Measurements from ENCODE around the gene HELZ. TPM values are rescaled to one million over a fixed set of nuclear protein-coding genes. Genes with fewer than 3 reads are reported as not detected.

Gene HELZ
- total RNA-seq, 1 donor from 2014 or later: 53.4 TPM

DNA sequence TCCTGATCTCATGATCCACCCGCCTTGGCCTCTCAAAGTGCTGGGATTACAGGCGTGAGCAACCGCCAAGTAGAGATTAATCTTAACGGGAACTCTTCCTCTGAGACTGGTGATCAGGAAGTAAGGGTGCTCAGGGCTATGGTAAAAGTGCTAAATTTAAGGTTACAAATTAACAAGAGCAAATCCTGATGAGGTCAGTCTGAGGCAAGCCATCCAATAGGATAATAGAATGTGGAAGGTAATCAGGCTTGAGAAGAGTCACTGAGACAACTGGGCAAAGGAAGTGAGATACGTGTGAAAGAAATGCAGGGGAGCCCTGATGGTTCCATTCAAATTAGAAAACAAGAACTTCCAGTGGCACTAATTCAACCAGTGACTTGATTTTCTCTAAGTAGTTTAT is 131.5 kb downstream of the HELZ start:
- DNase-seq (ENCODE audit: low read depth) (no peak), FAIRE-seq (no peak)
- peaks cover 2% of the 10 kb centered on the region for H3K4me1 Mint-ChIP-seq (ENCODE audit: low read depth, unreplicated experiment)
- no peak overlapping the region for H3K27ac Mint-ChIP-seq (ENCODE audit: unreplicated experiment)
- Histone ChIP-seq H2AFZ (ENCODE audit: low read depth, low read length) (no peak overlapping the region), H3K79me2 (ENCODE audit: insufficient read depth, low read length) (peaks cover 4% of the 10 kb centered on the region), H4K20me1 (ENCODE audit: insufficient read depth, low read length) (no peaks in the 10 kb centered on the region), H3K9me3 (ENCODE audit: insufficient read depth, low read depth, low read length) (no peaks in the 10 kb centered on the region), H3K36me3 (ENCODE audit: insufficient read depth, low read length) (peaks cover 13% of the 10 kb centered on the region), H3K9ac (ENCODE audit: low read length) (no peak overlapping the region), H3K4me3 (ENCODE audit: insufficient read depth, low read depth, low read length) (no peak overlapping the region), H3K27me3 (ENCODE audit: insufficient read depth, low read length) (no peaks in the 10 kb centered on the region), H3K4me2 (ENCODE audit: low read length) (no peak overlapping the region), H3K4me1 (ENCODE audit: insufficient read depth, low read length) (no peaks in the 10 kb centered on the region), H3K27ac (ENCODE audit: low read depth, low read length) (no peak overlapping the region)
- H3K4me3 Mint-ChIP-seq (ENCODE audit: unreplicated experiment): no peak overlapping the region
- H3K27me3 Mint-ChIP-seq (ENCODE audit: low read depth, unreplicated experiment): no peaks in the 10 kb centered on the region
- H3K9me3 Mint-ChIP-seq (ENCODE audit: unreplicated experiment): peaks cover 2% of the 10 kb centered on the region
- TF ChIP-seq, protein P1, sequence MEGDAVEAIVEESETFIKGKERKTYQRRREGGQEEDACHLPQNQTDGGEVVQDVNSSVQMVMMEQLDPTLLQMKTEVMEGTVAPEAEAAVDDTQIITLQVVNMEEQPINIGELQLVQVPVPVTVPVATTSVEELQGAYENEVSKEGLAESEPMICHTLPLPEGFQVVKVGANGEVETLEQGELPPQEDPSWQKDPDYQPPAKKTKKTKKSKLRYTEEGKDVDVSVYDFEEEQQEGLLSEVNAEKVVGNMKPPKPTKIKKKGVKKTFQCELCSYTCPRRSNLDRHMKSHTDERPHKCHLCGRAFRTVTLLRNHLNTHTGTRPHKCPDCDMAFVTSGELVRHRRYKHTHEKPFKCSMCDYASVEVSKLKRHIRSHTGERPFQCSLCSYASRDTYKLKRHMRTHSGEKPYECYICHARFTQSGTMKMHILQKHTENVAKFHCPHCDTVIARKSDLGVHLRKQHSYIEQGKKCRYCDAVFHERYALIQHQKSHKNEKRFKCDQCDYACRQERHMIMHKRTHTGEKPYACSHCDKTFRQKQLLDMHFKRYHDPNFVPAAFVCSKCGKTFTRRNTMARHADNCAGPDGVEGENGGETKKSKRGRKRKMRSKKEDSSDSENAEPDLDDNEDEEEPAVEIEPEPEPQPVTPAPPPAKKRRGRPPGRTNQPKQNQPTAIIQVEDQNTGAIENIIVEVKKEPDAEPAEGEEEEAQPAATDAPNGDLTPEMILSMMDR (IDR thresholded peaks at IDR 0.05; ENCODE audit: insufficient read depth, low read depth, low read length): no peak
- TF ChIP-seq EZH2 (IDR thresholded peaks at IDR 0.05; ENCODE audit: insufficient read depth, low read length): no peak
- H3K36me3 Mint-ChIP-seq (ENCODE audit: low read depth, unreplicated experiment): peaks cover 17% of the 10 kb centered on the region

DNA sequence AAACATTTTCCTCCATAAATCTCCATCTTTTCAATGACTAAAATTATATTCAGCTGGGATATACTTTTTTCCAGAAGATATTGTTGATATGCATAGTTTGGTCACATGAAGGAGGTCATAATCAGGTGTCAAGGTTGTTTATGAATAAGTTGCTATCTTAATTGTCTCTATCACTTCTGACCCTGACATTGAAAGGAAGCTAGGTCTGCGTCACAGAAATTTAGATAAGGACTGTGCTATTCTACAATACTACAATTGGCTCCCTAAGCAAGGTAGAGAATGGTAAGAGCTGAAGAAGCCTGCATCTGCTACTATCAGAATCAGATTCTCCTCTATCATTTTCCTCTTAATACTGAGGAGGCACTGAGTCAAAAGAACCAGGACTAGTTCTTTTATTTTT is 133.2 kb downstream of the HELZ start:
- Mint-ChIP-seq H3K9me3 (ENCODE audit: unreplicated experiment) (no peaks in the 10 kb centered on the region), H3K4me3 (ENCODE audit: unreplicated experiment) (no peak overlapping the region), H3K27ac (ENCODE audit: unreplicated experiment) (no peak overlapping the region), H3K27me3 (ENCODE audit: low read depth, unreplicated experiment) (no peaks in the 10 kb centered on the region), H3K4me1 (ENCODE audit: low read depth, unreplicated experiment) (peaks cover 2% of the 10 kb centered on the region), H3K36me3 (ENCODE audit: low read depth, unreplicated experiment) (peaks cover 24% of the 10 kb centered on the region)
- H3K36me3 ChIP-seq (ENCODE audit: insufficient read depth, low read length): peaks cover 24% of the 10 kb centered on the region
- H3K27ac ChIP-seq (ENCODE audit: low read depth, low read length): no peak overlapping the region
- no peak overlapping the region for H3K9ac ChIP-seq (ENCODE audit: low read length)
- H3K79me2 ChIP-seq (ENCODE audit: insufficient read depth, low read length): peaks cover 4% of the 10 kb centered on the region
- no peak for FAIRE-seq
- H2AFZ ChIP-seq (ENCODE audit: low read depth, low read length): no peak overlapping the region
- no peak for TF ChIP-seq EZH2 (IDR thresholded peaks at IDR 0.05; ENCODE audit: insufficient read depth, low read length)
- TF ChIP-seq, protein P1 (IDR thresholded peaks at IDR 0.05; ENCODE audit: insufficient read depth, low read depth, low read length): no peak
- no peak overlapping the region for H3K4me3 ChIP-seq (ENCODE audit: insufficient read depth, low read depth, low read length)
- no peak for DNase-seq (ENCODE audit: low read depth)
- H3K27me3 ChIP-seq (ENCODE audit: insufficient read depth, low read length): no peaks in the 10 kb centered on the region
- H4K20me1 ChIP-seq (ENCODE audit: insufficient read depth, low read length): no peaks in the 10 kb centered on the region
- no peak overlapping the region for H3K4me2 ChIP-seq (ENCODE audit: low read length)
- H3K4me1 ChIP-seq (ENCODE audit: insufficient read depth, low read length): no peaks in the 10 kb centered on the region
- no peaks in the 10 kb centered on the region for H3K9me3 ChIP-seq (ENCODE audit: insufficient read depth, low read depth, low read length)

DNA sequence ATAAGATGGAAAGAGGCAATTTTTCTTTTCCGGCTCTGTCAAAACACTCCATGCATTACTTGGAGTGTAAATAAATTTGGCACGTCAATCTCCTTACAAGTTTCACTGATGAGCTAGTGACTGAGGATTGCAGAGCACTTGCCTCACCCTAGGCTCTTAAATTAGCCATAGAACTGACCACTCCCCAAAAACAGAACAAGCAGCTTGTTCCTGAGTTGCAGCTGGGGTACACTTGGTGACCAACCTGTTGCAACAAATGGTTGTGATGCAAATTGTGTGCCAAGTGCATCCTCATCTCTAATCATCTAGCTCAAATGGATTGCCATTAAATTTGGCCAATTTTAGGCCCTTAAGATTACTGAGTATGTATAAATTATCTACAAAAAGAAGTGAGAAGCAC is 133.7 kb downstream of the HELZ start:
- peaks cover 2% of the 10 kb centered on the region for H3K4me1 Mint-ChIP-seq (ENCODE audit: low read depth, unreplicated experiment)
- Histone ChIP-seq H3K27ac (ENCODE audit: low read depth, low read length) (no peak overlapping the region), H2AFZ (ENCODE audit: low read depth, low read length) (no peak overlapping the region), H3K4me3 (ENCODE audit: insufficient read depth, low read depth, low read length) (no peak overlapping the region), H3K36me3 (ENCODE audit: insufficient read depth, low read length) (peaks cover 24% of the 10 kb centered on the region), H3K9ac (ENCODE audit: low read length) (no peak overlapping the region), H3K4me1 (ENCODE audit: insufficient read depth, low read length) (no peaks in the 10 kb centered on the region), H3K27me3 (ENCODE audit: insufficient read depth, low read length) (no peaks in the 10 kb centered on the region), H4K20me1 (ENCODE audit: insufficient read depth, low read length) (no peaks in the 10 kb centered on the region), H3K79me2 (ENCODE audit: insufficient read depth, low read length) (peaks cover under 1% of the 10 kb centered on the region), H3K4me2 (ENCODE audit: low read length) (no peak overlapping the region), H3K9me3 (ENCODE audit: insufficient read depth, low read depth, low read length) (no peaks in the 10 kb centered on the region)
- no peak for FAIRE-seq
- H3K4me3 Mint-ChIP-seq (ENCODE audit: unreplicated experiment): no peak overlapping the region
- H3K36me3 Mint-ChIP-seq (ENCODE audit: low read depth, unreplicated experiment): peaks cover 19% of the 10 kb centered on the region
- no peaks in the 10 kb centered on the region for H3K27me3 Mint-ChIP-seq (ENCODE audit: low read depth, unreplicated experiment)
- H3K27ac Mint-ChIP-seq (ENCODE audit: unreplicated experiment): no peak overlapping the region
- H3K9me3 Mint-ChIP-seq (ENCODE audit: unreplicated experiment): no peaks in the 10 kb centered on the region
- TF ChIP-seq, protein P1 (IDR thresholded peaks at IDR 0.05; ENCODE audit: insufficient read depth, low read depth, low read length): no peak
- TF ChIP-seq EZH2 (IDR thresholded peaks at IDR 0.05; ENCODE audit: insufficient read depth, low read length): no peak
- DNase-seq (ENCODE audit: low read depth): no peak
